Measurements from ENCODE around the gene LARP7.
"Not testable (repeated sequence)": the region's sequence is repeated elsewhere in the genome, so short reads cannot be mapped to it uniquely, and the experiment has no call there.

The LARP7 gene

GRCh38 chr4:112648263-112649054 is 11.5 kb downstream of the LARP7 start:
- no peak for DNase-seq

GRCh38 chr4:112649055-112649408 is 12.1 kb downstream of the LARP7 start:
- DNase-seq: no peak

- no peak for DNase-seq
These were observed 13.4 kb downstream of the LARP7 start for GRCh38 chr4:112650332-112650731.

GRCh38 chr4:112651641-112652040 is 14.7 kb downstream of the LARP7 start:
- DNase-seq: no peak

- no peak for DNase-seq
These were observed 15.3 kb downstream of the LARP7 start for GRCh38 chr4:112652216-112652615.

DNA sequence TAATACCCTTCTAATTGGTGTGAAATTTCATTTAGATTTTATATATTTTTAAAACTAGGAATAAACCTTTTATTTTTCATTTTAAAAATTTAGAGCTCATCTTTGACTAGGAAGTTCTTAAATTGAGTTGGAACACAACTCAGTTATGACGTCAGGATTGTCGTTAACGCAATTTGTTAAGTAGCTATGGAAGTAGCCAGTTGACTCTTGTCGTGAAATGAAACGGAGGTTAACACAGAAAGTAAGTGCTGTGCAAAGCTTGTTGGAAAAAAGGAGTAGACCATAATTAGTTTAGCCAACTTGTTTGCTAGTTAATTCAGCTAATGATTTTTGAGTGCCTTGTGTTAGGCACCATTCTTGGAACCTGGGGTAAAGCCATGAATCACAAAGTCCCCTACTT is 18.3 kb downstream of the LARP7 start:
- no peak for DNase-seq

DNA sequence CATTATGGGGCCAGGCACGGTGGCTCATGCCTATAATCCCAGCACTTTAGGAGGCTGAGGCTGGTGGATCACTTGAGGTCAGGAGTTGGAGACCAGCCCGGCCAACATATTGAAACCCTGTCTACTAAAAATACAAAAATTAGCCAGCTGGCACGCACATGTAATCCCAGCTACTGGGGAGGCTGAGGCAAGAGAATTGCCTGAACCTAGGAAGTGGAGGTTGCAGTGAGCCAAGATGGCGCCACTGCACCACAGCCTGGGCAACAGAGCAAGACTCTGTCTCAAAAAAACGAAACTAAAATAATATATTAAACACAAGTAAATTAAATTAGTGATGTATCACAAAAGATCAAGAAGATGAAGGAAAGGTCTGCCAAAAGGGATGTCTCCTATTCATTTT is 19.2 kb downstream of the LARP7 start:
- DNase-seq: not testable (repeated sequence)

GRCh38 chr4:112664611-112665010 is 27.7 kb downstream of the LARP7 start:
- no peak for DNase-seq

GRCh38 chr4:112668131-112668530 is 31.2 kb downstream of the LARP7 start:
- DNase-seq: no peak

DNA sequence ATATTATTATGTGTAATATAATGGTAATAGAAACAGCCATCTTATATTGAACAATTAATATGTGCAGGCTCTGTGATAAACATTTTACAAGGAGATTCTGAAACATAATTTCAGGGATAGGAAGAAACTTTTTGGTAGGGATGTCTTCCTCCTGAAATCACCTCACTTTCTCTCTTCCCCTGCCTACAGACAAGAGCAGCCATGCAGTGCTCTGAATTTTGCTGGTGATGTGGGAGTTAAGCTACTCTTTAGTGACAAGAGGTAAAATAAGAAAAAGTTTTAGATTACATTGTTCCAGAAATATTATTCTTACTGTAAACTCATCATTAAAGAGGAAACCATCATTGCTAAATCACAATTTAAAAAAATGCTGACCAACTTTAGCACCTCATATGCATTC is 36.1 kb downstream of the LARP7 start:
- no peak for DNase-seq

GRCh38 chr4:112673686-112674085 is 36.7 kb downstream of the LARP7 start:
- no peak for DNase-seq

DNA sequence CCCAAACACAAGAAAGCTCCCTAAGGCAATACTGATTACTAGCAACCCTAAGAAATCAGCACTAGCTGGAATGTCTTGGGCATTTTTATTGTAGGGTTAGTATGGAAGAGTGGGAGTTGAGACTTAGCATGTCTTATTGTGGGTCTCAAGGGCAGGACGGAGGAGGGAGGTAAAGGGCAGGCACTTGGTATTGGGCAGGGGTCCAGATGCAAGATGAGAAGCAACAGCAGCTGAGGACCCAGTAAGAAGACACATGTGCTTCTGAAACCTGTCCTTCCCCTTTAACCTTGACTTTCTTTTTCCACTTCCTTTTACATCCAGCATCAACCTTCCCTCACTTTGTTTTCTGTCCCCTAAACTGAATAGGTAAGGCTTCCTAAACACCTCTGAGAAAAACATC is 37.4 kb downstream of the LARP7 start:
- no peak for DNase-seq

- no peak for DNase-seq
These were observed 40.7 kb downstream of the LARP7 start for GRCh38 chr4:112677519-112678091.

GRCh38 chr4:112680996-112681395 is 44.1 kb downstream of the LARP7 start:
- no peak for DNase-seq

- DNase-seq: no peak
These were observed 56.6 kb downstream of the LARP7 start for GRCh38 chr4:112693507-112693906.

GRCh38 chr4:112700679-112701078 is 63.7 kb downstream of the LARP7 start:
- DNase-seq: no peak

DNA sequence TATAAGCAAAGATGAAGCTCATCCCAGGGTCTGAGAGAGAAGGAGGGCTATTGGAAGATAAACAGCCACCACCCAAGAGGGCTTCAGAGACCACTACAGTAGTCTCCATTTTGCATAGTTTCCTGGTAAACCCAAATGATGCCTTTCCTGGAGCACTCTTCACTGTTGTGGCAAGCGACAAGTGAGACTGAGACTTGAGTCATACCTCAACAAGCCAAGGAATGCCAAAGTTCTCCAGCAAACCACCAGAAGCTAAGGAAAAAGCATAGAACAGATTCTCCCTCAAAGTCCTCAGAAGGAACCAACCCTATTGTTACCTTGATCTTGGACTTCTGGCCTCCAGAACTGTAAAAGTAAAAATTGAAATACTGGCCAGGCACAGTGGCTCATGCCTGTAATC is 65.9 kb downstream of the LARP7 start:
- DNase-seq: no peak

DNA sequence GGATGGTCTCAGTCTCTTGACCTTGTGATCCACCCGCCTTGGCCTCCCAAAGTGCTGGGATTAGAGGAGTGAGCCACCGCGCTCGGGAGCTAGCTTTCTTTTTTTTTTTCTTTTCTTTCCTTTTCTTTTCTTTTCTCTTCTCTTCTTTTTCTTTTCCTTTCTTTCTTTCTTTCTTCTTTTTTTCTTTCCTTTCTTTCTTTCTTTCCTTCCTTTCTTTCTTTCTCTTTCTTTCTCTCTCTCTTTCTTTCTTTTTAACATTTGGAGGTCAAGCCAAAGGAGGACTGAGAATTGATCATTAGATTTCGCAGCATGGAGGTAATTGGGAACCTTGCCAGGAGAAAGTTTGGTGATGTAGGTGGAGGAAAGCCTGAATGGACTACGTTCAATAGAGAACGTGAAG is 67.4 kb downstream of the LARP7 start:
- no peak for DNase-seq

GRCh38 chr4:112704991-112705845 is 68.3 kb downstream of the LARP7 start:
- DNase-seq: peak; percentile 79

DNA sequence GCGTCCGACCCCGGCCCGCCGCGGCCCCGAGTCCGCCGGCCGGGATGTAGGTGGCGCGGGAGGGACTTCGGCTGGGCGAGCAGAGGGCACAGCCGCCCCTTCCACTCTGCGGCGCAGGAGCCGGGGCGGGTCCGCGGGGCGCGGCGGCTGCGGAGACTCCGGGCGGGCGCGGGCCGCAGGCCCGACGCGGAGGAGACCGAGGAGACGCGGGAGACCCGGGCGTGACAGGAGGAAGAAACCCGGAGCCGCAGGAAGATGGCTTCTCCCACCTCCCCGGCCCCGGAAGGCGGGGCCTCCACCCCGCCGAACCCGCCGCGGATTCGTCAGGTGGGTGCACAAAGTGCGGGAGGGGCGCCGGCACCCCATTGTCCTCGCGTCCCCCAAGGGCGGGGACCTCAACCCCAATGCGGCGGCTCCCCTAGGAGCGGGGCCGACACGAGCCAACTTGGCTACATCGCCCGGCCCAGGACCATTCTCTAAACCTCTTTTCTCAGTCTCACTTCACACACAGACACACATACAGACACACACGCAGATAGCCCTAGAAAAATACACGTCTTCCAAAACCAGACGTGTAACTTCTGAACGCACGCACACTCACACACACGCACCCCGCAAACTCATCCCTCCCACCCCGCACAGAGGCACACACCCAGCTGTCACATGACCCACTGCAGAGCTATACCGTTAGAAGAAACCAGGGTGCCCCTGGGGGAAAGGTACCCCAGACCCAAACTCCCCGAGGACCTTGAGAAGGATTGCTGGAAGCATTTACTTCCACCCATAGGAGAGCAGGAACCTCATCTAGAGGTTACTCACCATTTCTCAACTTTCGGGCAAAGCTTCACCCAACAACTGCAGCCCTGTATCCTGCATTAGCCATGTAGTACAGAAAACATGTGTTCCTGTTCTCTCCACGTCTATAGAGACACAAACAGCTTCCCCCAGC is 69.2 kb downstream of the LARP7 start:
- peak; percentile 60 for DNase-seq

DNA sequence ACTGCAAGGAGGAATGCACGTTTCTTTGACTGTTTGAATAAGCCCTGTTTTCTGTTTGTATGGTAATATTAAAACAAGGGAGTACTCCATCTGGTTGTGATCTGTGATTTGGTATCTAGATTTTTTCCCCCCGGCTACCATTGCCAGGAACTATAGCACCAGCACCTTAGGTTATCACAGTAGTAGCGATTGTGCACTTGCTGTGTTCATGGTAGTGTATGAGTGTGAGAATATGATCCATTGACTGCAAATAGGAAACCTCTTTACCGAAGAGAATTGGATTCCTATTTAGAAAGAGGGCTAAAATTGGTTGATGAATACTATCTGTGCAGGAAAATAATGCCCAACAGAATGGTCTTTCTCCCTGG is 69.9 kb downstream of the LARP7 start:
- DNase-seq: no peak
